ENCODE data around the gene ARID1B. TPM values are rescaled to one million over a fixed set of nuclear protein-coding genes. Genes with fewer than 3 reads are reported as not detected.

The ARID1B gene
- total RNA-seq, 1 experiment from 2014 or later, result 13.9 TPM

DNA sequence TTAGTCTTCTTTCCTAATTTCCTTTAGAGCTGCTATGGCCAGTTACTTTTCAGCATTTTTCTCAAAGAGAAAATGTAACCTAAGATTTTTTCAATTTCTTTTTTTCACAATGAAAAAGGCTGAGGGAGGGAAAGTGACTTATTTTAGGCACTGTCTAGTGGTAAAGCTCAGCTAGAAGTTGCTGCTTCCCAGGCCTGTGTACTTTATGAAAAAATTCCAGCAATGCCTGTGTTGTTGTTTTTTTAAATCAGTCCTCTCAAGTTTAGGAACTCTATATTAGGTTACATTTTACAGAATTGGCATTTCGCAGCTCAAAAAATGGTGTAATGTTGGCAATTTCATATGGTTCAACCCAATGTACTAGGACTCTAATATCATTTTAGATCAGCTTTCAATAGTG, 269.6 kb downstream of the ARID1B start:
- Histone ChIP-seq H3K27ac (no peak overlapping the region), H3K4me3 (no peak overlapping the region)
- DNase-seq (ENCODE audit: low read depth in 1 of 2, low spot score in 2 of 2), result no peak

DNA sequence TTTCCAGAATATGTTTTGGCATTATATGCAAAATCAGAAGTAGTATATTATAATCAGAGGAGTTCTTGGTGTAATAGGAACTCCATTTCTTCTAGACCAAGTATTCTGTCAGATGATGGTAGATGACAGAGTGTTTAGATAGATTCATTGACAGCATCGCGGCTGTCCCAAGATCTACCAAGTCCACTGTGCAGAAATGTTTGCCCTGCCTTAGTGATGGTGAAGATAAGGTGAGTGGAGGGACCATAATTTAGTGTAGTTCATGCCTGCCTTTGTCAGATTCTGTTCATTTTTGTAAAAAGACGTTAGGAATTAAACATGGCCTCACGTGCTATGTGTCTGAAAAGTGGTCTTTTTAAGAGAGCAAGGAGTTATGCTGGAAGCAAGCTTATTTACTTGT, 270.1 kb downstream of the ARID1B start:
- Histone ChIP-seq H3K27ac (no peak overlapping the region), H3K36me3 (no peaks in the 10 kb centered on the region), H3K27me3 (replicated peaks) (no peaks in the 10 kb centered on the region), H3K4me1 (replicated peaks) (no peaks in the 10 kb centered on the region), H3K9me3 (replicated peaks) (no peaks in the 10 kb centered on the region), H3K4me3 (no peak overlapping the region)
- DNase-seq (ENCODE audit: low read depth in 1 of 2, low spot score in 2 of 2), result no peak

More for the DNA sequence above, 269.6 kb downstream of the ARID1B start:
- H3K9me3 ChIP-seq (replicated peaks), result no peaks in the 10 kb centered on the region
- no peaks in the 10 kb centered on the region for H3K27me3 ChIP-seq (replicated peaks)
- H3K36me3 ChIP-seq, result no peaks in the 10 kb centered on the region
- no peaks in the 10 kb centered on the region for H3K4me1 ChIP-seq (replicated peaks)

DNA sequence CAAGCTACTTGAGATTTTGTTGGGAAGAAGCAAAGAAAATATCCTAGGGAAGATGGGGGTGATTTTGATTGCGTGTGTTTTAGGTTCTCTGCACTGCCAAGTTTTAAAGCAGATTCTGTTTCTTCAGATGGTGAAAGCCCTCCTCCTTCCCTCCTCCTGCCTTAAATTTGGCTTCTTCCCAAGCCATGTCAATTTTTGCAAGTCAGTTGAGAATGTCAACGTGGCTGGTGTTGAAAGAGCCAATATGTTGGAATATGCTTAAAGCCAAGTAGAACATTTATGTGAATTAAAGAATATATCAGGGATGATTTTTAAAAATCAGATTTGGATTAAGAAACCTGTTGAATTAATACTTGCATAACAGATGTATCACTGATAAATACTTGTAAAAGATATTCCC, 270.8 kb downstream of the ARID1B start:
- H3K27ac ChIP-seq, result no peak overlapping the region
- H3K9me3 ChIP-seq (replicated peaks), result no peaks in the 10 kb centered on the region
- no peaks in the 10 kb centered on the region for H3K4me1 ChIP-seq (replicated peaks)
- no peak for DNase-seq (ENCODE audit: low read depth in 1 of 2, low spot score in 2 of 2)
- H3K27me3 ChIP-seq (replicated peaks), result no peaks in the 10 kb centered on the region
- no peaks in the 10 kb centered on the region for H3K36me3 ChIP-seq
- H3K4me3 ChIP-seq, result no peak overlapping the region

- no peak overlapping the region for H3K4me3 ChIP-seq
- no peak for DNase-seq (ENCODE audit: low read depth in 1 of 2, low spot score in 2 of 2)
- no peaks in the 10 kb centered on the region for H3K36me3 ChIP-seq
- H3K27me3 ChIP-seq (replicated peaks), result no peaks in the 10 kb centered on the region
- no peak overlapping the region for H3K27ac ChIP-seq
- no peaks in the 10 kb centered on the region for H3K4me1 ChIP-seq (replicated peaks)
- no peaks in the 10 kb centered on the region for H3K9me3 ChIP-seq (replicated peaks)
These were observed 272.0 kb downstream of the ARID1B start for GRCh38 chr6:157049133-157049532.

DNA sequence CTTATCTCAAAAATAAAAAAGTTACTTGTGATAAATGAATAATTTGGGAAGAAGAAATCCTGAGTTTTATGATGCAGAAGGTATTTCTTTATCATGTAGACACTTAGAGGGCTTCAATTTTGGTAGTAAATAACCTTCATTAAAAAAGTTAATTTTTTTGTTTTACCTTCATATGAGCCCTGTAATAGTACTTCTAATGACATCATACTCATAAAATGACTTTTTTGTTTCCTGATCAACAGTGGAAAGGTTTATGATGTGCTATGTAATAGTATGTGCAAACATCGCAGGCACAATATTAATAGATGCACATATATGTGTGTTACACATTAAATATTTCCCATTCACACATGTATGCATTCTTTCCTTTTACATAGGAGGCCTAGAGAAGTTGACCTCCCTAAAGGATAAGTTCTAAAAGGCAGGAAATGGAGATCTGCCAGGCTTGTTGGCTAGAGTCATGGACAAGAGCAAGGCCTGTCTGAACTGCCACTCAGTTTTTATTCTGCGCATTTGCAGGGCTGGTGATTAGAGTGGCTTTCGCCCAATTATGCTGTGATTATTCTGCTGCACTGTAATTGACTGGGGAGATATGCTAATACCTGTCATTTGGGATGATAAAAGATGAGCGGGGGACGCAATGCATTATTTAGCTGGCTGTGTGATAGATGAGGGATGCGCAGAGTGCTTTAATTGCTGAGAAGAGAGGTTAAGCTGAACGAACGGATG, 273.5 kb downstream of the ARID1B start:
- DNase-seq (ENCODE audit: low read depth in 1 of 2, low spot score in 2 of 2), result no peak
- H3K9me3 ChIP-seq (replicated peaks), result no peaks in the 10 kb centered on the region
- no peaks in the 10 kb centered on the region for H3K4me1 ChIP-seq (replicated peaks)
- no peaks in the 10 kb centered on the region for H3K36me3 ChIP-seq
- H3K4me3 ChIP-seq, result no peak overlapping the region
- no peak overlapping the region for H3K27ac ChIP-seq
- no peaks in the 10 kb centered on the region for H3K27me3 ChIP-seq (replicated peaks)

DNA sequence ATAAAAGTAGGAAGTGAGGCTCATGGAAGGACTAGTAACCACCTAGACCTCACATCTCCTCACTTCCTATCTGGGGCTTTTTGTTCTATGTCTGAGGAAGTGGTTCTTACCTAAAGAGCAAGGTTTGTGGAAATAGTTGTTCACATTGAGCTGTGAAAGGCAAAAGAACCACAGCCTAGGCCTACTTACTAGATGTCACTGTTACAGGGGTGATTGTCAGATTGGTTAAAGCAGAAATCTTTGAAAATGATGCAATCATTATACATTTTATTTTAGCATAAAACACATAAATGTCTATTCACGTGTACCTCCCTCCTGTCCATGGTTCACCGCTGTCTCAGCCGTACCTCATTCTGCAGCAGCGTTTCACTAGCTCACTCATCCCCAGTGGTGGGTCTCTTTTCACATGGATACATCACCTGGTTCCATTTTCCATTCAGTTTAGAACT, 277.4 kb downstream of the ARID1B start:
- Histone ChIP-seq H3K27ac (no peak overlapping the region), H3K9me3 (replicated peaks) (no peaks in the 10 kb centered on the region)
- DNase-seq (ENCODE audit: low read depth in 1 of 2, low spot score in 2 of 2), result no peak

DNA sequence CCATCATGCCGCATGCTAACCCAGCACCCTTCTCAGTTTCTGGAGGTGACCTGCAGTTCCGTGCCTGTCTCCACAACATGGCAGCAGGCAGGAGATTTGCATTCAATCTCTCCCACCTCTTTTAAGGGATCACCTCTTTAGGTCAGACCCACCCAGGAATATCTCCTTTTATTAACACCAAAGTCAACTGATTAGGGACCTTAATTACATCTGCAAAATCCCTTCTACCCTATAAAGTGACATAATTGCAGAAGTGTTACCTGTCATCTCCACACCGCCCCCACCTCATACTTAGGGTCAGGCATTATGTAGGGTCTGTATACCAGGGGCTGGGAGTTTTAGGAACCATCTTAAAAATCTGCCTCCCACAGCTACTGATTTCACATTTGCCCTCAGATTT, 278.7 kb downstream of the ARID1B start:
- no peaks in the 10 kb centered on the region for H3K9me3 ChIP-seq (replicated peaks)
- no peak overlapping the region for H3K27ac ChIP-seq
- no peak overlapping the region for H3K4me3 ChIP-seq

More for the DNA sequence above, 277.4 kb downstream of the ARID1B start:
- no peaks in the 10 kb centered on the region for H3K4me1 ChIP-seq (replicated peaks)
- H3K36me3 ChIP-seq, result no peaks in the 10 kb centered on the region
- no peak overlapping the region for H3K4me3 ChIP-seq
- H3K27me3 ChIP-seq (replicated peaks), result no peaks in the 10 kb centered on the region

DNA sequence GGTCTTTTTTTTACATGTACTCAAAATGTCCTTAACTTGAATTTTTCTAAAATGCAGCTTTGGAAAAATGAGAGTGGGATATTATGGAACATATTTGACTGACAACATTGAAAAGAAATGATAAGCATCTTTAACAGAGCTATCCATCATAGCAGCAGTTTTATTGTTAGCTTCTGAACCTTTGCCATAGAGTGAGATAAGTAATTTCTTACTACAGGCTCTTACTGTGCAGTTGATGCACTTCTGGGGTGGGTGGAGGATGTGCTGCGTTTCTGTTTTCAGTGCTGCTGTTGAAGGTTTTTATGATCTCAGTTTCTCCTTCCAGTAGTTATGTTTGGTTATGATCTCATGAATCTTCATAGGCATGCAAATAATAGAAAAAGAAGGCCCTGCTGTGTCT, 279.1 kb downstream of the ARID1B start:
- Histone ChIP-seq H3K9me3 (replicated peaks) (no peaks in the 10 kb centered on the region), H3K4me1 (replicated peaks) (no peaks in the 10 kb centered on the region), H3K27me3 (replicated peaks) (no peaks in the 10 kb centered on the region), H3K4me3 (no peak overlapping the region), H3K36me3 (no peaks in the 10 kb centered on the region), H3K27ac (no peak overlapping the region)
- no peak for DNase-seq (ENCODE audit: low read depth in 1 of 2, low spot score in 2 of 2)

More for the DNA sequence above, 278.7 kb downstream of the ARID1B start:
- Histone ChIP-seq H3K27me3 (replicated peaks) (no peaks in the 10 kb centered on the region), H3K36me3 (no peaks in the 10 kb centered on the region), H3K4me1 (replicated peaks) (no peaks in the 10 kb centered on the region)
- no peak for DNase-seq (ENCODE audit: low read depth in 1 of 2, low spot score in 2 of 2)

DNA sequence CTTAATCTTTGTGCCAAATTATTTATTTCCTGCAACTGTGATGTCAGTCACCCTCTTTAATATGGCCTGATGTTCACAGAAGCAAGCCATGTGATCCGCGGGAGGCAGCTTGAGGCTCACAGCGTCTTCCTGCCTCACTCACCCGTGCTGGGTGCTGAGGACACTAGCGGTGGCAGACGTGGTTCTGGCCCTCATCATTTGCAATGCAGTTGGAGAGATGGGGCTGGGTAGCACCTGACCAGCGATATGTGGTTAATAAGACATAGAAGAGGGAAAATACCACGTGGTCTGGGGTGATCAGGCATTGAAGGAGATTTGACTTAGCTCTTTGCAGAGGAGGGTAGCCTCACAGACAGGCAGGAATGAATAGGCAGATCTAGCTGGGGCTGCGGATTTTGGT, 281.4 kb downstream of the ARID1B start:
- DNase-seq (ENCODE audit: low read depth in 1 of 2, low spot score in 2 of 2), result no peak
- H3K36me3 ChIP-seq, result no peaks in the 10 kb centered on the region
- H3K4me3 ChIP-seq, result no peak overlapping the region
- no peak overlapping the region for H3K27ac ChIP-seq
- H3K4me1 ChIP-seq (replicated peaks), result no peaks in the 10 kb centered on the region
- H3K27me3 ChIP-seq (replicated peaks), result no peaks in the 10 kb centered on the region
- H3K9me3 ChIP-seq (replicated peaks), result no peaks in the 10 kb centered on the region

DNA sequence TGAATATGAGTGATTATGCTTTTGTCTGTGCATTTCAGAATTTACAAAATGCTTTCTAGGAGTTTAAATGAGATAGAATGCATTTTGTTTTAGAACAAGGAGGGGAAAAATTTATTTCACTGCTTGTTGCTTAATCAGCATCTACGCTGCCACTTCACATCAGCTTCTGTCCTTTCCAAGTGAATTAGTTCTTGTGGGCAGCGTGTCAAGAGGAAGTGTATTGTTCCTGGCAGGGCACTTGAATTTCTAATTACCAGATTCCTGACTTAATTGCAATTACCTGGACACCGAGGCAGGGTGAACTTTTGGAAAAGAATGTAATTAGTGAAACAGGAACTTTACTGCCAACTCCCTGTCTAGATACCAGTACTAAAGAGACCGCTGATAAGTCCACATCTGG, 282.6 kb downstream of the ARID1B start:
- H3K27me3 ChIP-seq (replicated peaks), result no peaks in the 10 kb centered on the region
- no peak for DNase-seq (ENCODE audit: low read depth in 1 of 2, low spot score in 2 of 2)
- H3K4me3 ChIP-seq, result no peak overlapping the region
- H3K36me3 ChIP-seq, result no peaks in the 10 kb centered on the region
- no peak overlapping the region for H3K27ac ChIP-seq
- H3K9me3 ChIP-seq (replicated peaks), result no peaks in the 10 kb centered on the region
- H3K4me1 ChIP-seq (replicated peaks), result no peaks in the 10 kb centered on the region

DNA sequence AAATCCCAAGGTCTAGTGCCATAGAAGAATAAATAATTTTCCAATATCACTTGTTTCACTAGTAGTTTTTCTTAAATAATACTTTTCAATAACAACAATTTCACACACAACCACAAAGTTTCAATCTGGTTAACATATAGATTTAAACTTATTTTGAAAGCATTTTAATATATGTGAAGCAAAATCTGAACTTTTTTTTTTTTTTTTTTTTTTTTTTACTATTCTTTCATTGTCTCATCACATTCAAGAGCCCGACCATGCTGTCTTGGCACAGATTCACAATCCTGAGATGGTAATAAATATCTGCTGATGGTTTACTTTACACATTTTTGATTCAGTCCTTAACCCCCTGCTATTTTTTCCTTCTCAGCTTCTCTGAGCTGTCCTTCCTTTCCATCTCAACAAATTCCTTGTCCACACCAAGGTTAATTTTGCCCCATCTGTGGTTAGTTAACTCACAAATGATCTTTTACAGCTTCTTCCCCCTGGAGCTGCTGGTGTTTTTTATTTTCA, 283.3 kb downstream of the ARID1B start:
- Histone ChIP-seq H3K9me3 (replicated peaks) (no peaks in the 10 kb centered on the region), H3K4me1 (replicated peaks) (no peaks in the 10 kb centered on the region), H3K27me3 (replicated peaks) (no peaks in the 10 kb centered on the region), H3K27ac (no peak overlapping the region), H3K36me3 (no peaks in the 10 kb centered on the region), H3K4me3 (no peak overlapping the region)
- DNase-seq (ENCODE audit: low read depth in 1 of 2, low spot score in 2 of 2), result no peak

DNA sequence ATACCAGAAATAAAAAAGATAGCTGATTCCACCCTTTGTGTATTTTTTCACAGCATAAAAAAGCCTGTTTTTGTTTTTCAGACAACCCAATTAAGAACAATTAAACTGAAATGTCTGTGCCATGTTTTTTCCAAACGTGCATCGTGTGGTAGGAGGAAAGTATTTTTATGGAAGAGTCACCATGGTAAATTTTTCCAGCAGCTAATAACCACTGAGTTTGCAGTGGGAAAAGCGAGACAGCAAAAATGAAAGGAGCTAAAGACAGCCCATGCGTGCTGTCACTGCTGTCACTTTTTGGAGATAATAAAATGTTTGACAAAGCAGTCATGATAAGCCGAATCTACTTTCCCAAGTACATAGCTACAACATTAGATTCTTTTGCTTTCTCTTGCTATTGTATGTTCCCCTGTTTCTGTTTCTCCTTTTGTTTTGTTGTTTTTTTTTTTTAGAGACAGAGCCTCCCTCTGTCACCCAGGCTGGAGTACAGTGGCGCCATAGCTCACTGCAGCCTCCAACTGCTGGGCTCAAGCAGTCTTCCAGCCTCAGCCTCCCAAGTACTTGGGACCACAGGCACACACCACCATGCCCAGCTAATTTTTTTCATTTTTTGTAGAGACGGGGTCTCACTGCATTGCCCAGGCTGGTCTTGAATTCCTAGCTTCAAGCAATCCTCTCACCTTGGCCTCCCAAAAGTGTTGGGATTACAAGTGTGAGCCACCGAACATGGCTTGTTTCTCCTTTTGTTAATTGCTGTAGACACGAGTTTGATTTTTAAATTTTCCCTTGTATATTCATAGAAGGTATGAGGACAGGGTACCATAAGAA, 284.8 kb downstream of the ARID1B start:
- Histone ChIP-seq H3K27ac (no peak overlapping the region), H3K36me3 (no peaks in the 10 kb centered on the region; the same call in 1 of the 2 replicates), H3K9me3 (replicated peaks) (no peaks in the 10 kb centered on the region), H3K4me3 (no peak overlapping the region), H3K27me3 (replicated peaks) (no peaks in the 10 kb centered on the region), H3K4me1 (replicated peaks) (no peaks in the 10 kb centered on the region)
- DNase-seq (ENCODE audit: low read depth in 1 of 2, low spot score in 2 of 2), result no peak

- DNase-seq (ENCODE audit: low read depth in 1 of 2, low spot score in 2 of 2), result no peak
- H3K4me3 ChIP-seq, result no peak overlapping the region
- no peak overlapping the region for H3K27ac ChIP-seq
- no peaks in the 10 kb centered on the region; the same call in 1 of the 2 replicates for H3K36me3 ChIP-seq
- no peaks in the 10 kb centered on the region for H3K9me3 ChIP-seq (replicated peaks)
- H3K27me3 ChIP-seq (replicated peaks), result no peaks in the 10 kb centered on the region
- H3K4me1 ChIP-seq (replicated peaks), result no peaks in the 10 kb centered on the region
These were observed 286.2 kb downstream of the ARID1B start for GRCh38 chr6:157063176-157063905.
